HCT116 (cell line): Measurements from ENCODE around the gene HIVEP1. TPM values are rescaled to one million over a fixed set of nuclear protein-coding genes. Genes with fewer than 3 reads are reported as not detected.

ENCODE experiments used
- ATAC-seq: fragments of 200-7000 bp; cut with Tn5 transposase; 2 replicates; pipeline ENCODE4 v1.9.1; 2020; ENCODE audit warnings: mild to moderate bottlenecking, moderate library complexity
- BruUV-seq: library from RNA; stranded (reverse); fragments of 400-500 nt; replicated peaks from 2 replicates; lab custom pipeline; 2021; lab: Mats Ljungman, UMichigan
- CTCF ChIA-PET: fragments of 300-600 bp; sonication (Branson Sonifier 250); formaldehyde crosslinking; loops from one replicate; lab custom pipeline; 2021; ENCODE audit warnings: antibody characterized with exemption; lab: Charles Lee
- POLR2A ChIA-PET: fragments of 300-600, 350-600 bp; sonication (Branson Sonifier 250); formaldehyde crosslinking; loops from one replicate; lab custom pipeline; 2021; ENCODE audit warnings: antibody characterized with exemption; lab: Charles Lee
- RAD21 ChIA-PET, 2 experiments: fragments of 300-600 bp; sonication (Branson Sonifier 250); formaldehyde crosslinking; loops; one replicate each; lab custom pipeline; 2023; ENCODE audit warnings: low total read pairs in 2 of 2; ENCODE audit not compliant: uncharacterized antibody in 2 of 2, unreplicated experiment in 2 of 2, low non-redundant PET in 1 of 2; lab: Charles Lee
- DNase-seq: peaks from one replicate; pipeline ENCODE4 v3.0.0-alpha.2; 2010; ENCODE audit warnings: low read depth, low spot score
- H2AFZ ChIP-seq: fragments of 200-600 bp; shearing (Covaris generic), sonication (generic); 2 replicates; pipeline ENCODE4 v1.6.1; 2017; ENCODE audit warnings: low read depth, mixed run types, mixed read lengths, antibody characterized with exemption, low read length; ENCODE audit not compliant: poor library complexity, severe bottlenecking
- H3K27ac ChIP-seq: 2 replicates; pipeline ENCODE4 v1.5.1; 2012; ENCODE audit warnings: low read depth, low read length
- H3K27me3 ChIP-seq: fragments of 200-600 bp; sonication (generic); 2 replicates; pipeline ENCODE4 v1.6.1; 2016; ENCODE audit warnings: mixed run types, low read length, mixed read lengths; ENCODE audit not compliant: insufficient read depth
- H3K36me3 ChIP-seq, 2 experiments: fragments of 200-500 bp in 1 of 2; fragments of 200-600 bp in 1 of 2; sonication (Bioruptor generic) in 1 of 2; sonication (generic) in 1 of 2; 2 replicates each; pipeline versions ENCODE4 v1.5.1 to v1.6.1; 2014 to 2016; ENCODE audit warnings: low read length in 2 of 2, inconsistent platforms in 1 of 2, mixed read lengths in 1 of 2, mixed run types in 1 of 2; ENCODE audit not compliant: insufficient read depth in 2 of 2, control insufficient read depth in 1 of 2
- H3K4me1 ChIP-seq, 2 experiments: fragments of 200-600 bp in 1 of 2; sonication (generic) in 1 of 2; 2 replicates each; pipeline versions ENCODE4 v1.5.1 to v1.6.1; 2012 to 2017; ENCODE audit warnings: low read length in 2 of 2, inconsistent platforms in 1 of 2, mild to moderate bottlenecking in 1 of 2, mixed read lengths in 1 of 2, mixed run types in 1 of 2, moderate library complexity in 1 of 2; ENCODE audit not compliant: insufficient read depth in 2 of 2, control insufficient read depth in 1 of 2
- H3K4me2 ChIP-seq: fragments of 200-600 bp; sonication (generic); 2 replicates; pipeline ENCODE4 v1.6.1; 2017; ENCODE audit warnings: mixed run types, low read length, mixed read lengths
- H3K4me3 ChIP-seq, 2 experiments: fragments of 200-600 bp in 1 of 2; sonication (generic) in 1 of 2; replicated peaks in 1 of 2; 2 replicates each; pipeline ENCODE4 v1.5.1; 2011 to 2016; ENCODE audit warnings: low read length in 2 of 2, control low read depth in 1 of 2, low read depth in 1 of 2, mild to moderate bottlenecking in 1 of 2, mixed read lengths in 1 of 2, mixed run types in 1 of 2
- H3K79me2 ChIP-seq: fragments of 200-600 bp; sonication (generic); 2 replicates; pipeline ENCODE4 v1.6.1; 2017; ENCODE audit warnings: mild to moderate bottlenecking, mixed run types, low read length, moderate library complexity, mixed read lengths; ENCODE audit not compliant: insufficient read depth
- H3K9ac ChIP-seq: fragments of 200-600 bp; sonication (generic); 2 replicates; pipeline ENCODE4 v1.6.1; 2016; ENCODE audit warnings: low read length, mixed read lengths
- H3K9me2 ChIP-seq: fragments of 200-600 bp; sonication (generic), shearing (Covaris generic); 2 replicates; pipeline ENCODE4 v1.6.1; 2017; ENCODE audit warnings: mixed run types, mild to moderate bottlenecking, moderate library complexity; ENCODE audit not compliant: insufficient read depth
- H3K9me3 ChIP-seq, 2 experiments: fragments of 200-500 bp in 1 of 2; fragments of 200-600 bp in 1 of 2; sonication (Bioruptor generic) in 1 of 2; sonication (generic) in 1 of 2; 2 replicates each; pipeline ENCODE4 v1.6.1; 2014 to 2017; ENCODE audit warnings: low read length in 2 of 2, mixed read lengths in 2 of 2, inconsistent platforms in 1 of 2, low read depth in 1 of 2, mild to moderate bottlenecking in 1 of 2, mixed run types in 1 of 2, moderate library complexity in 1 of 2; ENCODE audit not compliant: control insufficient read depth in 1 of 2, insufficient read depth in 1 of 2
- H4K20me1 ChIP-seq: fragments of 200-600 bp; sonication (generic), shearing (Covaris generic); 2 replicates; pipeline ENCODE4 v1.6.1; 2017; ENCODE audit warnings: mixed run types, mild to moderate bottlenecking, moderate library complexity; ENCODE audit not compliant: insufficient read depth
- CBX3 ChIP-seq: IDR thresholded peaks from 2 replicates; pipeline ENCODE4 v1.6.1; 2012; ENCODE audit warnings: low read depth
- ELF1 ChIP-seq: IDR thresholded peaks from 2 replicates; pipeline ENCODE4 v1.6.1; 2012; ENCODE audit warnings: low read depth, borderline replicate concordance
- POLR2A ChIP-seq: IDR thresholded peaks from 2 replicates; pipeline ENCODE4 v1.7.0; 2011; ENCODE audit warnings: borderline replicate concordance; ENCODE audit not compliant: insufficient read depth, insufficient read length; ENCODE audit errors: extremely low read depth
- SP1 ChIP-seq: IDR thresholded peaks from 2 replicates; pipeline ENCODE4 v1.6.1; 2012; ENCODE audit warnings: low read depth
- YY1 ChIP-seq: IDR thresholded peaks from 2 replicates; pipeline ENCODE4 v1.6.1; 2011; ENCODE audit warnings: low read length, low read depth, moderate library complexity, mild to moderate bottlenecking; ENCODE audit not compliant: insufficient replicate concordance; ENCODE audit errors: extremely low read depth
- ZFX ChIP-seq: fragments of 450-650 bp; IDR thresholded peaks from 2 replicates; pipeline ENCODE4 v1.6.1; 2017
- ZNF274 ChIP-seq: fragments of 200-500 bp; sonication (Bioruptor generic); IDR thresholded peaks from 2 replicates; pipeline ENCODE4 v1.6.1; 2014; ENCODE audit warnings: mild to moderate bottlenecking, low read depth, low read length, inconsistent platforms
- intact Hi-C: fragments of 100-400 bp; cut with micrococcal nuclease; formaldehyde crosslinking; loops from 2 replicates; pipeline ENCODE4 v1.10.0; 2022
- total RNA-seq: library from RNA; stranded (reverse); gene quantifications from one replicate; pipeline ENCODE4 v1.2.1, GENCODE V29; 2021; ENCODE audit not compliant: unreplicated experiment
- TF ChIP-seq, protein P1 (sequence below): IDR thresholded peaks from 2 replicates; pipeline ENCODE4 v1.6.1; 2012
- TF ChIP-seq, protein P2 (sequence below): IDR thresholded peaks from 2 replicates; pipeline ENCODE4 v1.6.1; 2012; ENCODE audit warnings: low read depth
- TF ChIP-seq, protein P3 (sequence below): IDR thresholded peaks from 2 replicates; pipeline ENCODE4 v1.6.1; 2011; ENCODE audit warnings: mild to moderate bottlenecking, low read length, moderate library complexity; ENCODE audit not compliant: insufficient replicate concordance; ENCODE audit errors: extremely low read depth

The HIVEP1 gene
- total RNA-seq, 1 experiment from 2014 or later = 11.2 TPM

DNA sequence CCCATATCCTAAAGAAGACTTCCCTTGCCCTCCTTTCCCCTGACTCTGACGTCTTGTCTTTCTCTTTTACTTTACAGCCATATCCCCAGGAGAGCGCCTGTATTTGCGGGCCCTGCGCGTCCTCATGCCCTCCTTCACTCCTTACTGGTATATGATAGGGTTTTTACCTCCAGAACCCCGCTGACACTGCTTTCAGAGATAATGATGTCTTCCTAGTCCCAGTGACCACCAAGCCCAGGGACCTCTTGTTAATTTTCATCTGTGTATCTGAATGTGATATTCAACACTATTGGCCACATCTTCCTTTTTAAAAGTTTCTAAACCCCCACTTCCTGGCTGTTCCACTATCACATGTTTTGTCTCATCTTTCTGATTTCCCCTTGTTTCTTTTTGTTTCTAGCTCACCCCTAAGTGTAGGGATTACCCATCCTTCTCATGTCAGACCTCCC lies 102.0 kb downstream of the HIVEP1 start (continued):
- TF ChIP-seq, protein P1, sequence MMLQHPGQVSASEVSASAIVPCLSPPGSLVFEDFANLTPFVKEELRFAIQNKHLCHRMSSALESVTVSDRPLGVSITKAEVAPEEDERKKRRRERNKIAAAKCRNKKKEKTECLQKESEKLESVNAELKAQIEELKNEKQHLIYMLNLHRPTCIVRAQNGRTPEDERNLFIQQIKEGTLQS = no peak

DNA sequence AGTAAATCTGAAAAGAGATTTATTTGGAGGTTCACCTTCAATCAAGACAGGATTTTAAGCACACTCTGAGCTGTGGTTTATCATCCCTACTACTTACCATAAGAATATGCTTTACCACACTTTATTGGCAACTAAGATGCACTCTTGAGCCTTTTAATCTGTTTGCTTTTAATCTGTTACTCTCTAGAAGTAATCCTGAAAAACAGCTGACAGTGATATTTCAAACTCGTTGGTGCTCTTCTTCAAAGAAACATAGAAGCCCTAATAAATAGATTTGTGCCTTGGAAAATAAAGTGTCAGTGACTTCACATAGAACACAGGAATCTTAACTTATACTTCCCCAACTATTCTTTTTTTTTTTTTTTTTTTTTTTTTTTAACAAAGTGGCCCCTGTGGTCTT lies 102.9 kb downstream of the HIVEP1 start:
- Histone ChIP-seq H3K9me2 (no peaks in the 10 kb centered on the region), H3K9ac (no peak overlapping the region), H3K27me3 (no peaks in the 10 kb centered on the region), H3K27ac (no peak overlapping the region), H3K4me3 (no peak overlapping the region), H3K9me3 (no peaks in the 10 kb centered on the region), H3K4me1 (no peaks in the 10 kb centered on the region), H3K4me2 (no peak overlapping the region), H2AFZ (no peak overlapping the region), H3K79me2 (no peaks in the 10 kb centered on the region)
- POLR2A ChIA-PET = no interaction called here
- RAD21 ChIA-PET = no interaction called here
- DNase-seq (no peak), ATAC-seq (no peak)
- no TSS peak for BruUV-seq
- intact Hi-C loops = no loop called here
- CTCF ChIA-PET = no interaction called here
- no peak for TF ChIP-seq CBX3
- TF ChIP-seq ELF1 = no peak
- no peak for TF ChIP-seq YY1
- no peak for TF ChIP-seq ZNF274
- TF ChIP-seq, all 23 proteins: peak for 0
- H3K36me3 ChIP-seq = no peaks in the 10 kb centered on the region
- H4K20me1 ChIP-seq = no peaks in the 10 kb centered on the region

DNA sequence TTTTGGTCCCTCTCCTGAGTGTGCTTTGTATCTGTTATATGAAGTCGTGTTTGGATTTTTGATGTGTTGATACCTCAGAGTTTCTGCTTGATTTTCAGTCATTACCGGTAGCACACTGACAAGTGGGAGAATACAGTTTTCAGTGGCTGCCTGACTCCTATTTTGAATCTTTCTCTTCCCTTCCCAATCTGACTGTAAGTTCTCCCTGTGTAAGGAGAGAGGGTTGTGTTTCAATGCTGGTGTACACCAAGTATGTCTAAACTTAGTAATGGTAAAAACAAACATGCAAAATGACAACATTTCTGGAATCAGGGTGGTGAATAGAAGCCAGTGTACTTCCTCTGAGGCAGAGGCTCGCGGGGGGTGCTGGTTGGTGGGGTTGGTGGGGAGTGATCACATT lies 103.4 kb downstream of the HIVEP1 start:
- Histone ChIP-seq H2AFZ (no peak overlapping the region), H3K9ac (no peak overlapping the region), H3K9me3 (no peaks in the 10 kb centered on the region), H3K9me2 (no peaks in the 10 kb centered on the region), H3K36me3 (no peaks in the 10 kb centered on the region), H3K4me1 (no peaks in the 10 kb centered on the region), H3K79me2 (no peaks in the 10 kb centered on the region)
- TF ChIP-seq ZFX = no peak
- no peak for TF ChIP-seq SP1
- TF ChIP-seq POLR2A = no peak
- TF ChIP-seq, protein P2, sequence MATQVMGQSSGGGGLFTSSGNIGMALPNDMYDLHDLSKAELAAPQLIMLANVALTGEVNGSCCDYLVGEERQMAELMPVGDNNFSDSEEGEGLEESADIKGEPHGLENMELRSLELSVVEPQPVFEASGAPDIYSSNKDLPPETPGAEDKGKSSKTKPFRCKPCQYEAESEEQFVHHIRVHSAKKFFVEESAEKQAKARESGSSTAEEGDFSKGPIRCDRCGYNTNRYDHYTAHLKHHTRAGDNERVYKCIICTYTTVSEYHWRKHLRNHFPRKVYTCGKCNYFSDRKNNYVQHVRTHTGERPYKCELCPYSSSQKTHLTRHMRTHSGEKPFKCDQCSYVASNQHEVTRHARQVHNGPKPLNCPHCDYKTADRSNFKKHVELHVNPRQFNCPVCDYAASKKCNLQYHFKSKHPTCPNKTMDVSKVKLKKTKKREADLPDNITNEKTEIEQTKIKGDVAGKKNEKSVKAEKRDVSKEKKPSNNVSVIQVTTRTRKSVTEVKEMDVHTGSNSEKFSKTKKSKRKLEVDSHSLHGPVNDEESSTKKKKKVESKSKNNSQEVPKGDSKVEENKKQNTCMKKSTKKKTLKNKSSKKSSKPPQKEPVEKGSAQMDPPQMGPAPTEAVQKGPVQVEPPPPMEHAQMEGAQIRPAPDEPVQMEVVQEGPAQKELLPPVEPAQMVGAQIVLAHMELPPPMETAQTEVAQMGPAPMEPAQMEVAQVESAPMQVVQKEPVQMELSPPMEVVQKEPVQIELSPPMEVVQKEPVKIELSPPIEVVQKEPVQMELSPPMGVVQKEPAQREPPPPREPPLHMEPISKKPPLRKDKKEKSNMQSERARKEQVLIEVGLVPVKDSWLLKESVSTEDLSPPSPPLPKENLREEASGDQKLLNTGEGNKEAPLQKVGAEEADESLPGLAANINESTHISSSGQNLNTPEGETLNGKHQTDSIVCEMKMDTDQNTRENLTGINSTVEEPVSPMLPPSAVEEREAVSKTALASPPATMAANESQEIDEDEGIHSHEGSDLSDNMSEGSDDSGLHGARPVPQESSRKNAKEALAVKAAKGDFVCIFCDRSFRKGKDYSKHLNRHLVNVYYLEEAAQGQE = no peak
- TF ChIP-seq, protein P3, sequence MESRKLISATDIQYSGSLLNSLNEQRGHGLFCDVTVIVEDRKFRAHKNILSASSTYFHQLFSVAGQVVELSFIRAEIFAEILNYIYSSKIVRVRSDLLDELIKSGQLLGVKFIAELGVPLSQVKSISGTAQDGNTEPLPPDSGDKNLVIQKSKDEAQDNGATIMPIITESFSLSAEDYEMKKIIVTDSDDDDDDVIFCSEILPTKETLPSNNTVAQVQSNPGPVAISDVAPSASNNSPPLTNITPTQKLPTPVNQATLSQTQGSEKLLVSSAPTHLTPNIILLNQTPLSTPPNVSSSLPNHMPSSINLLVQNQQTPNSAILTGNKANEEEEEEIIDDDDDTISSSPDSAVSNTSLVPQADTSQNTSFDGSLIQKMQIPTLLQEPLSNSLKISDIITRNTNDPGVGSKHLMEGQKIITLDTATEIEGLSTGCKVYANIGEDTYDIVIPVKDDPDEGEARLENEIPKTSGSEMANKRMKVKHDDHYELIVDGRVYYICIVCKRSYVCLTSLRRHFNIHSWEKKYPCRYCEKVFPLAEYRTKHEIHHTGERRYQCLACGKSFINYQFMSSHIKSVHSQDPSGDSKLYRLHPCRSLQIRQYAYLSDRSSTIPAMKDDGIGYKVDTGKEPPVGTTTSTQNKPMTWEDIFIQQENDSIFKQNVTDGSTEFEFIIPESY = no peak
- TF ChIP-seq, all 23 proteins: peak for 0
- intact Hi-C loops = no loop called here
- CTCF ChIA-PET = no interaction called here
- no peak overlapping the region for H3K27ac ChIP-seq
- no peaks in the 10 kb centered on the region for H4K20me1 ChIP-seq
- DNase-seq = no peak
- BruUV-seq = no TSS peak
- H3K4me2 ChIP-seq = no peak overlapping the region
- H3K4me3 ChIP-seq = no peak overlapping the region
- POLR2A ChIA-PET = no interaction called here
- no peak for ATAC-seq
- H3K27me3 ChIP-seq = no peaks in the 10 kb centered on the region
- RAD21 ChIA-PET = no interaction called here
